Stimulated activated CD8-positive, alpha-beta memory T cell treated with anti-CD3 and anti-CD28 coated beads, Interleukin-15, amount 100 ng/mL, for 1 hour (primary cell): ENCODE measurements around the gene AOC1.

Experiments
- DNase-seq: peaks from one replicate; pipeline ENCODE4 v3.0.0-alpha.2; 2020; ENCODE audit warnings: low read depth

AOC1 gene

GRCh38 chr7:150835019-150835418 lies 17.3 kb upstream of the AOC1 start:
- DNase-seq = no peak

- no peak for DNase-seq
These were observed 16.5 kb upstream of the AOC1 start for GRCh38 chr7:150835702-150836280.

GRCh38 chr7:150838965-150839650 lies 13.2 kb upstream of the AOC1 start:
- no peak for DNase-seq

GRCh38 chr7:150842018-150842417 lies 10.3 kb upstream of the AOC1 start:
- no peak for DNase-seq

- DNase-seq = no peak
These were observed 9.6 kb upstream of the AOC1 start for GRCh38 chr7:150842716-150843115.

- DNase-seq = no peak
These were observed 6.9 kb upstream of the AOC1 start for GRCh38 chr7:150845421-150845861.

GRCh38 chr7:150846291-150847115 lies 5.8 kb upstream of the AOC1 start:
- DNase-seq = no peak

- DNase-seq = no peak
These were observed 4.8 kb upstream of the AOC1 start for GRCh38 chr7:150847536-150847935.

GRCh38 chr7:150848111-150848510 lies 4.2 kb upstream of the AOC1 start:
- DNase-seq = no peak

- no peak for DNase-seq
These were observed 3.7 kb upstream of the AOC1 start for GRCh38 chr7:150848561-150849115.

GRCh38 chr7:150849204-150849775 lies 3.0 kb upstream of the AOC1 start:
- no peak for DNase-seq

GRCh38 chr7:150850273-150850672 lies 2.0 kb upstream of the AOC1 start:
- no peak for DNase-seq

- no peak for DNase-seq
These were observed 586 bp upstream of the AOC1 start for GRCh38 chr7:150851492-150852370.

GRCh38 chr7:150854066-150855000 lies 2.0 kb downstream of the AOC1 start:
- DNase-seq = no peak

GRCh38 chr7:150855046-150855445 lies 2.7 kb downstream of the AOC1 start:
- DNase-seq = no peak

GRCh38 chr7:150855476-150856302 lies 3.4 kb downstream of the AOC1 start:
- DNase-seq = no peak

GRCh38 chr7:150856303-150857275 lies 4.3 kb downstream of the AOC1 start:
- DNase-seq = no peak
